PC-3 (cell line): ENCODE measurements around the gene PPP1R14C. TPM values are rescaled to one million over a fixed set of nuclear protein-coding genes. Genes with fewer than 3 reads are reported as not detected.

ENCODE experiments used
- ATAC-seq: fragments of 200-7000 bp; cut with Tn5 transposase; 2 replicates; pipeline ENCODE4 v1.9.1; 2020; ENCODE audit warnings: mild to moderate bottlenecking, moderate library complexity
- BruUV-seq: library from RNA; stranded (reverse); fragments of 400-500 nt; replicated peaks from 2 replicates; lab custom pipeline; 2021; lab: Mats Ljungman, UMichigan
- CTCF ChIA-PET: fragments of 300-600 bp; sonication (Branson Sonifier 250); formaldehyde crosslinking; loops from one replicate; lab custom pipeline; 2022; ENCODE audit warnings: antibody characterized with exemption; lab: Charles Lee
- POLR2A ChIA-PET: fragments of 300-600 bp; sonication (Branson Sonifier 250); formaldehyde crosslinking; loops from one replicate; lab custom pipeline; 2022; ENCODE audit warnings: antibody characterized with exemption; ENCODE audit not compliant: unreplicated experiment; lab: Charles Lee
- DNase-seq: peaks from one replicate; pipeline ENCODE4 v3.0.0-alpha.2; 2015
- H2AFZ ChIP-seq: fragments of 300-600 bp; sonication (generic); 2 replicates; pipeline ENCODE4 v1.6.0; 2016; ENCODE audit warnings: antibody characterized with exemption, low read length
- H3F3A ChIP-seq: fragments of 300-600 bp; sonication (generic); one replicate; pipeline ENCODE4 v1.6.0; 2017; ENCODE audit warnings: antibody characterized with exemption, low read length, control low read depth, mild to moderate bottlenecking; ENCODE audit not compliant: unreplicated experiment
- H3K27ac ChIP-seq: fragments of 300-600 bp; sonication (generic); 2 replicates; pipeline ENCODE4 v1.5.1; 2016; ENCODE audit warnings: mild to moderate bottlenecking, low read length
- H3K27me3 ChIP-seq: fragments of 300-600 bp; sonication (generic); 2 replicates; pipeline ENCODE4 v1.6.1; 2016; ENCODE audit warnings: low read length, mixed read lengths
- H3K36me3 ChIP-seq: fragments of 300-600 bp; sonication (generic); 2 replicates; pipeline ENCODE4 v1.6.1; 2016; ENCODE audit warnings: low read depth, mixed run types, low read length, mixed read lengths
- H3K4me1 ChIP-seq: fragments of 300-600 bp; sonication (generic); 2 replicates; pipeline ENCODE4 v1.5.1; 2016; ENCODE audit warnings: low read length; ENCODE audit not compliant: insufficient read depth
- H3K4me2 ChIP-seq: fragments of 300-600 bp; sonication (generic); 2 replicates; pipeline ENCODE4 v1.6.0; 2016; ENCODE audit warnings: low read length
- H3K4me3 ChIP-seq: fragments of 300-600 bp; sonication (generic); 2 replicates; pipeline ENCODE4 v1.5.1; 2016; ENCODE audit warnings: mild to moderate bottlenecking, low read length, mixed read lengths
- H3K79me2 ChIP-seq: fragments of 300-600 bp; sonication (generic); 2 replicates; pipeline ENCODE4 v1.6.1; 2017; ENCODE audit warnings: low read length, mixed read lengths
- H3K9ac ChIP-seq: fragments of 300-600 bp; sonication (generic); 2 replicates; pipeline ENCODE4 v1.6.0; 2016; ENCODE audit warnings: mild to moderate bottlenecking, low read length
- H3K9me2 ChIP-seq: fragments of 300-600 bp; sonication (generic); replicated peaks from 2 replicates; pipeline ENCODE4 v1.6.1; 2016; ENCODE audit warnings: mixed run types, low read length, mixed read lengths
- H3K9me3 ChIP-seq: fragments of 300-600 bp; sonication (generic); 2 replicates; pipeline ENCODE4 v1.6.1; 2016; ENCODE audit warnings: low read length, mixed read lengths
- H4K20me1 ChIP-seq: fragments of 300-600 bp; sonication (generic); 2 replicates; pipeline ENCODE4 v1.6.1; 2016; ENCODE audit warnings: low read length, mixed read lengths
- EZH2 ChIP-seq: fragments of 300-600 bp; sonication (generic); IDR thresholded peaks from one replicate; pipeline ENCODE4 v1.6.1; 2017; ENCODE audit warnings: antibody characterized with exemption, mild to moderate bottlenecking, low read length; ENCODE audit not compliant: unreplicated experiment
- EZH2phosphoT487 ChIP-seq: fragments of 300-600 bp; sonication (generic); IDR thresholded peaks from 2 replicates; pipeline ENCODE4 v1.6.1; 2018; ENCODE audit warnings: mild to moderate bottlenecking, antibody characterized with exemption, low read length, borderline replicate concordance
- intact Hi-C: fragments of 100-400 bp; cut with micrococcal nuclease; formaldehyde crosslinking; loops from 2 replicates; pipeline ENCODE4 v1.9.0; 2023
- total RNA-seq: library from RNA; depleted of rRNA; stranded (reverse); fragments of >200 nt; gene quantifications from 2 replicates; pipeline ENCODE4 v1.2.3, GENCODE V29; 2014
- TF ChIP-seq, protein P1 (sequence below): fragments of 300-600 bp; sonication (generic); conservative IDR thresholded peaks from 2 replicates; pipeline ENCODE4 v1.5.1; 2017; ENCODE audit warnings: antibody characterized with exemption, low read depth, mild to moderate bottlenecking, low read length

Gene PPP1R14C
- total RNA-seq, 1 experiment from 2014 or later: 1.1 TPM

DNA sequence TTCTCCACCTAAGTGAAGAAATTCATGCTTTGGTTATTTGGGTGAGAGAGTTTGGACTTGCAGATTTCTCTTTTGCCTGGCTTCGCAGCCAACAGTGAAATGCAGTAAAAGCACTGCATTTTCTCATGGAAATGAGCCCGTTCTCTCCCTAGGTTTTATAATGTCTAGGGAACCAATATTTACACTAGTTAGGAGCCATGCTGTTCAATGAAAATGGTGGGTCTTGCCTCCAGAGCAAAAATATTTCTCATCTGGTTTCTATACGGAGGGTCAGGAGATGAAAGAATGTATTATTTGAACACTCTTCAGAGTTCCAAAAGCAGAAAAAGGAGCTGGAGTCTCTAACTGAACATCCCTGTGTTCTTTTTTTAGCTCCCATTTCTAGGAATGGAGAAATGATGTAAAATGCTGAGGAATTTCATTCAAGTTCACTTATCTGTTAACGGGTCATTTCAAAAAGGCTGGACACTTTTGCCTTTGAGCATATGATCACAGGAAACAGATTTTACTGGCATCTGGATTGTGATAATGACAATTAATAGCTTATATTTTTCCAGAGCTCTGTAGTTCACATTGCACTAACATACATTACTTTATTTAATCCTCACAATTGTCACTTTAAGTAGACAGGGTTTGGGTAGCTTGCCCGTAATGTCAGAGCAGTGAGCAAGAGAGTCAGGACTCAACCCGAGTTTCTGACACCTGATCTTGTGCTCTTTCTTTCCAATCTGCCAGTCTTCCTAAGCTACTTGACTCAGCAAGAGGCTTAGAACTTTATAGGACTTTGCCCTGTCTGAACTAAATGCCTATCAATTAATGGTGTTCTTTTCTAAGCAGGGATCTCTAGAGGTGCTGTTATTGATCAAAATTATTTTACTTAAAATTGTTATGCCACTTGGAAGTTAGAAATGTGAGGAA lies 78.0 kb downstream of the PPP1R14C start:
- CTCF ChIA-PET: no interaction called here
- intact Hi-C loops: no loop called here

DNA sequence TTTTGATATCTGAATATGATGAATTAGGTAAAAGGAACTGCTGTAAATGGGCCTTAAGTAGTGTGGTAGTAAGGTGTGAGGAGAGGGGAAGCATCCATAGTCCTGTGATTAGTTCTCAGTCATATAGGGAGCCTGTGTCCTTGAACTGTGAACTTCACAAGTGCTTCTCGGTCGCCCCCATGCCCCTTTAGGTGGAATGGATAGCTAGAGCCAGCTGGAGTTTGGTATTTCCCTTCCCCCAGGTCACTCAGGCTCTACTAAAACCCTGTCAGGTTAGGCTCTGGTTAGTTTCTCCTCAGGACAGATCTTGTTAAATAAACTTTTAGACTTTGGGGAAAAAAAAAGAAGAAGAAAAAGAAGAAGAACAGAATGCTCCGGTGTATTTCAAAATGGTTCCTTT lies 82.0 kb downstream of the PPP1R14C start:
- Histone ChIP-seq H3K27ac (no peak overlapping the region), H3K4me2 (no peak overlapping the region), H3K4me1 (no peaks in the 10 kb centered on the region), H3K36me3 (no peaks in the 10 kb centered on the region), H4K20me1 (no peaks in the 10 kb centered on the region), H3K9me3 (no peaks in the 10 kb centered on the region), H3F3A (no peaks in the 10 kb centered on the region), H2AFZ (no peak overlapping the region), H3K9me2 (no peaks in the 10 kb centered on the region), H3K27me3 (no peaks in the 10 kb centered on the region), H3K9ac (no peak overlapping the region), H3K79me2 (no peaks in the 10 kb centered on the region), H3K4me3 (no peak overlapping the region)
- ChIA-PET POLR2A (no interaction called here), CTCF (no interaction called here)
- BruUV-seq: no TSS peak
- no peak for TF ChIP-seq EZH2
- no peak for TF ChIP-seq EZH2phosphoT487
- TF ChIP-seq, protein P1, sequence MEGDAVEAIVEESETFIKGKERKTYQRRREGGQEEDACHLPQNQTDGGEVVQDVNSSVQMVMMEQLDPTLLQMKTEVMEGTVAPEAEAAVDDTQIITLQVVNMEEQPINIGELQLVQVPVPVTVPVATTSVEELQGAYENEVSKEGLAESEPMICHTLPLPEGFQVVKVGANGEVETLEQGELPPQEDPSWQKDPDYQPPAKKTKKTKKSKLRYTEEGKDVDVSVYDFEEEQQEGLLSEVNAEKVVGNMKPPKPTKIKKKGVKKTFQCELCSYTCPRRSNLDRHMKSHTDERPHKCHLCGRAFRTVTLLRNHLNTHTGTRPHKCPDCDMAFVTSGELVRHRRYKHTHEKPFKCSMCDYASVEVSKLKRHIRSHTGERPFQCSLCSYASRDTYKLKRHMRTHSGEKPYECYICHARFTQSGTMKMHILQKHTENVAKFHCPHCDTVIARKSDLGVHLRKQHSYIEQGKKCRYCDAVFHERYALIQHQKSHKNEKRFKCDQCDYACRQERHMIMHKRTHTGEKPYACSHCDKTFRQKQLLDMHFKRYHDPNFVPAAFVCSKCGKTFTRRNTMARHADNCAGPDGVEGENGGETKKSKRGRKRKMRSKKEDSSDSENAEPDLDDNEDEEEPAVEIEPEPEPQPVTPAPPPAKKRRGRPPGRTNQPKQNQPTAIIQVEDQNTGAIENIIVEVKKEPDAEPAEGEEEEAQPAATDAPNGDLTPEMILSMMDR: no peak
- ATAC-seq (no peak), DNase-seq (no peak)
- intact Hi-C loops: no loop called here

More for the DNA sequence above, 78.0 kb downstream of the PPP1R14C start:
- Histone ChIP-seq H3K4me1 (no peaks in the 10 kb centered on the region), H3K36me3 (no peaks in the 10 kb centered on the region), H3K27ac (no peak overlapping the region), H3K4me3 (no peak overlapping the region), H3K9ac (no peak overlapping the region), H3K9me3 (no peaks in the 10 kb centered on the region), H3K9me2 (no peaks in the 10 kb centered on the region), H3F3A (no peaks in the 10 kb centered on the region), H3K27me3 (no peaks in the 10 kb centered on the region), H3K79me2 (no peaks in the 10 kb centered on the region), H2AFZ (no peak overlapping the region), H4K20me1 (no peaks in the 10 kb centered on the region), H3K4me2 (no peak overlapping the region)
- no TSS peak for BruUV-seq
- DNase-seq (no peak), ATAC-seq (no peak)
- POLR2A ChIA-PET: no interaction called here
- TF ChIP-seq EZH2phosphoT487 (no peak), EZH2 (no peak)
- TF ChIP-seq, protein P1: no peak

DNA sequence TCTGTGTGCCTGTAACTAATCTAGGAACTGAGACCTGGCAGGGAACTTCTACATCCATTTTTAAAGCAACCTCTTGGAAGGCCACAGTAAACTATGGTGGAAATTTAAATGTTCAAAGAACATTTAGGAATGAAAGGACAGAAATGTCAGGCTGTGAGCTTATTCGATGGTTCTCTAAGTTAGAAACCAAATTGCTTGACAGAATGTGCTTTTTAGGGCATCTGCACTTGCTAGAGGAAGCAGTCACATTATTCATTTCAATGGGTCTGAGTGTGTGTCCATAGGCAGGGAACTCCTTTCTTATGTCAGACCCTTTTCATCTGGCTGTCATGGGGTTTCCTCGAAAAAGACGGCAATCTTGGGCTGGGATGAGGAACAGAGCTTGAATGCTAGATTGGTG lies 84.4 kb downstream of the PPP1R14C start:
- CTCF ChIA-PET: no interaction called here
- no peaks in the 10 kb centered on the region for H4K20me1 ChIP-seq
- H3K9me3 ChIP-seq: no peaks in the 10 kb centered on the region
- ATAC-seq (no peak), DNase-seq (no peak)
- no peak overlapping the region for H3K27ac ChIP-seq
- H3K27me3 ChIP-seq: no peaks in the 10 kb centered on the region
- H3K4me1 ChIP-seq: 0 out of 2 replicates have a peak, but pooled peaks cover 4% of the 10 kb centered on the region
- H3K4me2 ChIP-seq: no peak overlapping the region
- no peaks in the 10 kb centered on the region for H3K9me2 ChIP-seq
- intact Hi-C loops: no loop called here
- POLR2A ChIA-PET: no interaction called here
- H3K36me3 ChIP-seq: no peaks in the 10 kb centered on the region
- H3K9ac ChIP-seq: no peak overlapping the region
- no peaks in the 10 kb centered on the region for H3K79me2 ChIP-seq
- H3K4me3 ChIP-seq: no peak overlapping the region
- H2AFZ ChIP-seq: no peak overlapping the region
- no peak for TF ChIP-seq EZH2
- TF ChIP-seq, protein P1: no peak
- TF ChIP-seq EZH2phosphoT487: no peak
- no peaks in the 10 kb centered on the region for H3F3A ChIP-seq
- BruUV-seq: no TSS peak
